ENCODE measurements around the gene GPR42. TPM values are rescaled to one million over a fixed set of nuclear protein-coding genes. Genes with fewer than 3 reads are reported as not detected.
A peak's percentile ranks its signal among the peaks of the same experiment; 100 is the strongest.

The GPR42 gene
- total RNA-seq, 6 experiments from 2014 or later = not detected

DNA sequence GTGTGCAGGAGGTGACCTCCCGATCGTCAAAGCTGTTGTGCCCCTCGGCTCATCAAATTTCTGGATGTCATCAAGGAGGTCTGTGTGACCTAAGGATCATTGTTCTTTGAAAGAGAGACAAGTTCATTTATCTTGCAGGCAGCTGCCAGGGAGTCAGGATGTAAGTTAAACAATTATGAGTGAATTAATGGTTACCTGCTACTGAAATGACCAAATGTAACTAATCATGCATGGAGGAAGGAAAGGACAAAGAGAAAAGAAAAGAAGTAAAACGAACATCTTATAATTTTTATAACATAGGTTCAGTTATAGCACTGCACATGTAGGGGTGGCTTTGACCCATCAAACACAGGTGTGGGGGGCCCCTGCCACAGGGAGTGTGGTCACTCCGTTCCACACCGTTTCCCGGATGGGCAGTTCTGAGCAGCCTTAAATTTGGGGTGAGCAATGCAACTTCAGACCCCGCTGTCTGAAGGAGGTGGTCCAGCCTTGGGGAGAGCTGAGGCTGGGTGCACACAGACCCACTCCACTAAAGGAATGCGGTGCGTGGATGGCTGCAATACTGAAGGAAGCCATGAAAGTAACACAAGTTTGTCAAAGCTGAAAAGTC, 36.6 kb upstream of the GPR42 start:
- H3K27ac ChIP-seq = no peak overlapping the region
- no peak overlapping the region for H3K4me3 ChIP-seq
- ATAC-seq (no peak), DNase-seq (no peak)
- H3K27me3 ChIP-seq = no peaks in the 10 kb centered on the region
- no peaks in the 10 kb centered on the region for H3K9me3 ChIP-seq
- H3K36me3 ChIP-seq = no peaks in the 10 kb centered on the region
- intact Hi-C loops (cut with DNase I) = no loop called here
- TF ChIP-seq, protein P1, sequence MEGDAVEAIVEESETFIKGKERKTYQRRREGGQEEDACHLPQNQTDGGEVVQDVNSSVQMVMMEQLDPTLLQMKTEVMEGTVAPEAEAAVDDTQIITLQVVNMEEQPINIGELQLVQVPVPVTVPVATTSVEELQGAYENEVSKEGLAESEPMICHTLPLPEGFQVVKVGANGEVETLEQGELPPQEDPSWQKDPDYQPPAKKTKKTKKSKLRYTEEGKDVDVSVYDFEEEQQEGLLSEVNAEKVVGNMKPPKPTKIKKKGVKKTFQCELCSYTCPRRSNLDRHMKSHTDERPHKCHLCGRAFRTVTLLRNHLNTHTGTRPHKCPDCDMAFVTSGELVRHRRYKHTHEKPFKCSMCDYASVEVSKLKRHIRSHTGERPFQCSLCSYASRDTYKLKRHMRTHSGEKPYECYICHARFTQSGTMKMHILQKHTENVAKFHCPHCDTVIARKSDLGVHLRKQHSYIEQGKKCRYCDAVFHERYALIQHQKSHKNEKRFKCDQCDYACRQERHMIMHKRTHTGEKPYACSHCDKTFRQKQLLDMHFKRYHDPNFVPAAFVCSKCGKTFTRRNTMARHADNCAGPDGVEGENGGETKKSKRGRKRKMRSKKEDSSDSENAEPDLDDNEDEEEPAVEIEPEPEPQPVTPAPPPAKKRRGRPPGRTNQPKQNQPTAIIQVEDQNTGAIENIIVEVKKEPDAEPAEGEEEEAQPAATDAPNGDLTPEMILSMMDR (IDR thresholded peaks at IDR 0.05) = no peak
- no peak for TF ChIP-seq POLR2A (IDR thresholded peaks at IDR 0.05)
- WGBS (ENCODE audit: insufficient coverage, low coverage, low lambda C conversion rate, missing lambda C conversion rate) = 80% methylated on average over 7 of the region's 10 CpGs
- H3K4me1 ChIP-seq = no peaks in the 10 kb centered on the region

DNA sequence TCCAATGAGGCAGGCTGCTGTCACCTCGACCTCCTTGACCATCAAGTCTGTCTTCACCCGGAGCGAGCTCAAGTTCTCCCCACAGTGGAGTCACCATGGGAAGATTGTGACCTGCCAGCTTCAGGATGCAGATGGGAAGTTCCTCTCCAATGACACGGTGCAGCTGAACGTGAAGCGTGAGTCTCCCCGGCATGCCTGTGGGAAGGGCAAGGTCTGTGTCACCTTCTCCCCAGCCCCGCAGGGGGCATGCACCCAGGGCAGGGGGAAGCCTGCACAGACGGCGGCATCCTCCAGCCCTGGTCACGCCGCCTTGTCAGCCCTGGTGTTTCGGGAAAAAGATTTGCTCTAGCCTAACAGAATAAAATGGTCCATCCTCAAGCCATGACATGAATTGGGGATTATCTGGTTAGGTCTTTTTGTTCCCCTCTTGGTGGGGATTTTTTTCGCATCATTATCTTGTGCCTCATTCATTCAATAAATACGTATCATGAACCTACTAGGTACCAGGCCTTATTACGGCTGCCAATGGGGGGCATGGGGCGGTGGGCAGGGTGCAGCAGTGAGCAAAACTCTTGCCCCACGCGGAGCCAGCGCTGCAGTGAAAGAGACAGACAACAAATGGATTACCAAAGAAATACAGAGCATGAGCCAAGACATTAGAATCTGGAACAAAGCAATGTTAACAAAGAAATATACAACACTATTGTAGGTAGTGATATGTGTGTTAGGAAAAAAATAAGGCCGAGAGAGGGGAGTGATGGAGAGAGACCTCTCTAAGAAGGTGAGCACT, 34.5 kb upstream of the GPR42 start:
- ATAC-seq (no peak), DNase-seq (peak in 1 of 3 donors; percentile 10)
- Histone ChIP-seq H3K4me3 (no peak overlapping the region), H3K9me3 (no peaks in the 10 kb centered on the region), H3K36me3 (no peaks in the 10 kb centered on the region), H3K4me1 (no peaks in the 10 kb centered on the region), H3K27ac (no peak overlapping the region), H3K27me3 (no peaks in the 10 kb centered on the region)
- no peak for TF ChIP-seq POLR2A (IDR thresholded peaks at IDR 0.05)
- TF ChIP-seq, protein P1 (IDR thresholded peaks at IDR 0.05) = no peak
- 64% methylated on average over 8 of the region's 21 CpGs for WGBS (ENCODE audit: insufficient coverage, low coverage, low lambda C conversion rate, missing lambda C conversion rate)
- intact Hi-C loops (cut with DNase I) = no loop called here

DNA sequence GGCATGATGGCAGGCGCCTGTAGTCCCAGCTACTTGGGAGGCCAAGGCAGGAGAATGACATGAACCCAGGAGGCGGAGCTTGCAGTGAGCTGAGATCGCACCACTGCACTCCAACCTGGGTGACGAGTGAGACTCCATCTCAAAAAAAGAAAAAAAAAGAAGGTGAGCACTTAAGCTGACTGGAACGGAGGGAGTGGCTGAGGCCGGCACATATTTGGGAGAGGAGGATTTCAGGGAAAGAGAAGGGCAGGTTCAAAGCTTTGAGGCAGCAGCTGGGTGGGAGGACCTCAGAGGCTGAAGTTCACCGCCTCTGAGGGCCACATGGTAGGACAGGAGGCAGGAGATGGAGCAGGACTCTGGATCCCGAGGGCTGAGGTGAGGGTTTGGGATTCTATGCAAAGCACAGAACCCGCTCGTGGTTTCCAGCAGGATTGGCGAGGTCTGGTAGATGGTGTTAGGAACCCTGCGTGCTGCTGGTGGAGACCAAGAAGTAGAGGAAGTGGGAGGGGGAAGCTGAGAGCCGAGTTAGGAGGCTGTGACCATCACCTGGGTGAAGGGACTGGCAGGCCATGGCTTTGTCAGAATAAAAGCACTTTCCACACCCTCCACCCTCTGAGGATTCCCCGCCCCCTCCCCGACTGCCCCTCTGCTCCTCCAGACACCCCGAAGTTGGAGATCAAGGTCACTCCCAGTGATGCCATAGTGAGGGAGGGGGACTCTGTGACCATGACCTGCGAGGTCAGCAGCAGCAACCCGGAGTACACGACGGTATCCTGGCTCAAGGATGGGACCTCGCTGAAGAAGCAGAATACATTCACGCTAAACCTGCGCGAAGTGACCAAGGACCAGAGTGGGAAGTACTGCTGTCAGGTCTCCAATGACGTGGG, 33.5 kb upstream of the GPR42 start:
- DNase-seq (peak in 1 of 3 donors; percentile 10), ATAC-seq (no peak)
- no peaks in the 10 kb centered on the region for H3K4me1 ChIP-seq
- H3K9me3 ChIP-seq = no peaks in the 10 kb centered on the region
- intact Hi-C loops (cut with DNase I) = no loop called here
- H3K27me3 ChIP-seq = no peaks in the 10 kb centered on the region
- H3K27ac ChIP-seq = no peak overlapping the region
- TF ChIP-seq, protein P1 (IDR thresholded peaks at IDR 0.05) = no peak
- no peak for TF ChIP-seq POLR2A (IDR thresholded peaks at IDR 0.05)
- H3K4me3 ChIP-seq = no peak overlapping the region
- WGBS (ENCODE audit: insufficient coverage, low coverage, low lambda C conversion rate, missing lambda C conversion rate) = 86% methylated on average over 12 of the region's 25 CpGs
- H3K36me3 ChIP-seq = no peaks in the 10 kb centered on the region

DNA sequence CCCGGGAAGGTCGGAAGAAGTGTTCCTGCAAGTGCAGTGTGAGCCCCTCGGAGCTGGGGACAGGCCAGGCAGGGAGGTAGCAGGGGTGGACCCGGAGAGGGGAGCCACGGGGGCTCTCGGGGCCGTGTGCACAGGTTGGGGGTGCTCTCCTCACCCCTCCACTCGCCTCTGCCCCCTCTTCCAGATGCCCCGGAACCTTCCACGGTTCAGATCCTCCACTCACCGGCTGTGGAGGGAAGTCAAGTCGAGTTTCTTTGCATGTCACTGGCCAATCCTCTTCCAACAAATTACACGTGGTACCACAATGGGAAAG, 32.9 kb upstream of the GPR42 start:
- H3K4me3 ChIP-seq = no peak overlapping the region
- no peaks in the 10 kb centered on the region for H3K27me3 ChIP-seq
- TF ChIP-seq, protein P1 (IDR thresholded peaks at IDR 0.05) = no peak
- TF ChIP-seq POLR2A (IDR thresholded peaks at IDR 0.05) = no peak
- H3K9me3 ChIP-seq = no peaks in the 10 kb centered on the region
- intact Hi-C loops (cut with DNase I) = no loop called here
- no peaks in the 10 kb centered on the region for H3K36me3 ChIP-seq
- no peak overlapping the region for H3K27ac ChIP-seq
- ATAC-seq = no peak
- DNase-seq = peak in 1 of 3 donors; percentile 8
- WGBS (ENCODE audit: insufficient coverage, low coverage, low lambda C conversion rate, missing lambda C conversion rate) = 71% methylated on average over 4 of the region's 13 CpGs
- H3K4me1 ChIP-seq = no peaks in the 10 kb centered on the region
